ENCODE data around the gene OGDH.
"Not testable (repeated sequence)": the region's sequence is repeated elsewhere in the genome, so short reads cannot be mapped to it uniquely, and the experiment has no call there.

The OGDH gene

GRCh38 chr7:44673771-44674170 lies 67.3 kb downstream of the OGDH start:
- no peak for DNase-seq

DNA sequence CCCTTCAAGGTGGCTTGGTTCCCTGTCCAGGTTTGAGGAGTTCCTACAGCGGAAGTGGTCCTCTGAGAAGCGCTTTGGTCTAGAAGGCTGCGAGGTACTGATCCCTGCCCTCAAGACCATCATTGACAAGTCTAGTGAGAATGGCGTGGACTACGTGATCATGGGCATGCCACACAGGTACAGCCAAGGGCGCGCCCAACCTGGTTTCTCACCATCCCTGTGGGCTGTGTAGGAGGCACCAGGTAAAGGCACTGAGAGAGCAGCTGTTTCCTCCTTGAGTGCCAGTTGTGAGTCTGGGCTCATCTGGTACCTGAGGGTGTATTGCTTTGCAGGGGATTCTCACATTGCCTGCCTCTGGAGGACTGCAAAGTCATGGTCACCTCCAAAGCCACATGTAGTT lies 68.0 kb downstream of the OGDH start:
- DNase-seq: no peak

GRCh38 chr7:44676776-44677175 lies 70.3 kb downstream of the OGDH start:
- no peak for DNase-seq

DNA sequence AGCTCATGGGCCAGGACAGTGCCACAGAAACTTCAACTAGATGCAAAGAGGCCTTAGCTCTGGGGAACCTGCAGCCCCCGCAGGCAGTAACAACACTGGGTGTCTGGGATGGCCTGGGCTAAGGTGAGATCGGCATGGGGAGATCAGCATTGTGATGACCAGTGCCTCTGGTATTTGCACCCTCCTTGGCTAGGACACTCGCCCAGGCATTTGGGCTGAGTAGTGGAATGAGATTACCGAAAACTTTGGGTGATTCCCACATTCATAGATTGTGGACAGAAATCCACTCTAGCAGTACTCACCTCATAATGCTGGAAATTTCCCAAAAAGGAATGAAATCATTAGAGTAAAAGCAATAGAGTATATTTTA lies 71.7 kb downstream of the OGDH start:
- DNase-seq: no peak

DNA sequence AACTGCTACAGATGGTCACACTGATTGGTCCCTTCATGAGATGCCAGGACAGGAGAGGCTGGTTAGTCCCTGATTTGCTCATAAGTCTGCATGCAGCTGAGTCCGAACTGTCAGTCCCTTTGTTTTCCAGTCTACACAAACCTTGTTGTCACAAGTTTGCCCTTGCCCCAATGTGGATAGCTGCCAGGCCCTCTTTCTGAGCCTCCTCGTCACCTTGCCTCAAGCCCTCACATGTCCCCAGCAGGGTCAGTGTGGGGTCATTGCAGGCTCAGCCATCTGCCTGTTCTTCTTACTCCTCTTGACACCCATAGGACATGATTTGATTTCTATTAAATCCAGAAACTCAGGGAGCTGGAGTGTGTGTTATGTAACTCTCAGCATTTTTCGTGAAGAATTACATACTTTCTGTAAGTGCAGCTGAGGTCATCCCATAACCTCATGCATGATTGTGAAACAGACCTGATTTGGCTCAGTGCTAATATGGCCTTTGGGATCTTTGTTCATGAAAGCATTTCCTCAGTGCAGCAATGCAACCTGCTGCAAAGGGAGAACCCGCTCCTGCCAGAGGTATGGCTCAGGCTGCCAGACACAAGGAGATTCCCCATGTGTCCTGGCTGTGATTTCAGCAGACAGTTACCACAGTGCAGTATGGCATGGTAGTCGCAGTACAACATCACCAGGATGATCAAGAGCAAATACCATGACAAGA lies 72.2 kb downstream of the OGDH start:
- DNase-seq: no peak

DNA sequence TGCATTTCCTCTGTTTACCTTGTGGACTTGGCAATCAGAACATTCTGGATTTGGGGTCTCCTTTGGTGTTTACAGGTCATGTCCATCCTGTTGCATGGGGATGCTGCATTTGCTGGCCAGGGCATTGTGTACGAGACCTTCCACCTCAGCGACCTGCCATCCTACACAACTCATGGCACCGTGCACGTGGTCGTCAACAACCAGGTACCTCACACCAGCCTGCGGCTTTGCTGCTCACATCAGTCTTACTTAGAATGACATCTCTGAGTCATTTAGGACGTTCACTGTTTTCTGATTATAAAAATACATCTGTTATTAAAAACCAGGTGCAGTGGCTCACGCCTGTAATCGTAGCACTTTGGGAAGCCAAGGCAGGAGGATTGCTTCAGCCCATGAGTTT lies 75.2 kb downstream of the OGDH start:
- DNase-seq: no peak

DNA sequence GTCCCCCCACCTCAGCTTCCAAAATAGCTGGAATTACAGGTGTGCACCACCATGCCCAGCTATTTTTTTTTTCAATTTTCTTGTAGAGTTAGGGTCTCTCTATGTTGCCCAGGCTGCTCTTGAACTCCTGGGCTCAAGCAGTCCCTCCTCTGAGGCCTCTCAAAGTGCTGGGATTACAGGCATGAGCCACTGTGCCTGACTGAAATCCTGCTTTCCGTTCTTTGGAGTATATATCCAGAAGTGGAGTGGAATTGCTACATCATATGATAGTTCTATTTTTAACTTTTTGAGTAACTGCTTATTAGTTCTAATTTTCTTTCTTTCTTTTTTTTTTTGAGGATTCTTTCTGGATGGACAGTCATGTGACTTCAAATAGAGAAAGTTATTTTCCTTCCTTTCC lies 79.3 kb downstream of the OGDH start:
- DNase-seq: no peak

DNA sequence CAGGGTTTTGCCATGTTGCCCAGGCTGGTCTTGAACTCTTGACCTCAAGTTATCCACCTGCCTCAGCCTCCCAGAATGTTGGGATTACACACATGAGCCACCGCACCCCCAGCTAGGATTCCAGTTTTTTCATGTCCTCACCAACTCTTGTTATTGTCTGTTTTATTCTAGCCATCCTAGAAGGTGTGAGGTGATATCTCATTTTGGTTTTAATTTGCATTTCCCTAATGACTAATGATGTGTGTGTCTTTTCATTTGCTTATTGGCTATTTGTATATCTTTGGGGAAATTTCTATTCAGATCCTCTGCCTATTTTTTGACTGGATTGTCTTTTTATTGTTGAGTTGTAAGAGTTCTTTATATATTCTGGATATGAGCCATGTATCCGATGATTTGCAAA lies 83.0 kb downstream of the OGDH start:
- no peak for DNase-seq

DNA sequence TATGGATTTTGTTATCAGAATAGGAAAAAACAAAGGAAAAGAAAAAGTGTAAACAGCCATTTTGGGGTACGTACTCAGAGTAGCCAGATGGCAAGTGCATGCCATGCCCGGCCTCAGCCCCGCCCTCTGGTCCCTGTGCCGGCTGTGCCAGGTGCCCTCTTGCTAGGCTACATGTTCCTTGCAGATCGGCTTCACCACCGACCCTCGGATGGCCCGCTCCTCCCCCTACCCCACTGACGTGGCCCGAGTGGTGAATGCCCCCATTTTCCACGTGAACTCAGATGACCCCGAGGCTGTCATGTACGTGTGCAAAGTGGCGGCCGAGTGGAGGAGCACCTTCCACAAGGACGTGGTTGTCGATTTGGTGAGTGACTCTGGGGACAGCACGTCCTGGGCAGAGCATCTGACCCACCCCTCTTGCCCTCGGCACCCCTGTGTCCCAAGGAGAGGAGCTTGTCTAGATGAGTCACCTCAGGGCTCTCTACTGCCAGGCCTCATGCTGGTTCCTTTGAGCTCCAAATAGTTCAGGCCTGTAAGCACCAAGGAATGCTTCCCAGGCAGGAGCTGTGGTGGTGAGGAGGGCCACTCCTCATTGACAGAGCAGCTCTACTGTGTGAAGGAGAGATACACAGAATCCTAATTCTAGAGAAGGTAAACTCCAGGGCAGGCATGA lies 87.3 kb downstream of the OGDH start:
- DNase-seq: no peak

- no peak for DNase-seq
These were observed 87.9 kb downstream of the OGDH start for GRCh38 chr7:44694326-44694725.

- DNase-seq: no peak
These were observed 88.3 kb downstream of the OGDH start for GRCh38 chr7:44694766-44695165.

GRCh38 chr7:44695756-44696155 lies 89.3 kb downstream of the OGDH start:
- no peak for DNase-seq

DNA sequence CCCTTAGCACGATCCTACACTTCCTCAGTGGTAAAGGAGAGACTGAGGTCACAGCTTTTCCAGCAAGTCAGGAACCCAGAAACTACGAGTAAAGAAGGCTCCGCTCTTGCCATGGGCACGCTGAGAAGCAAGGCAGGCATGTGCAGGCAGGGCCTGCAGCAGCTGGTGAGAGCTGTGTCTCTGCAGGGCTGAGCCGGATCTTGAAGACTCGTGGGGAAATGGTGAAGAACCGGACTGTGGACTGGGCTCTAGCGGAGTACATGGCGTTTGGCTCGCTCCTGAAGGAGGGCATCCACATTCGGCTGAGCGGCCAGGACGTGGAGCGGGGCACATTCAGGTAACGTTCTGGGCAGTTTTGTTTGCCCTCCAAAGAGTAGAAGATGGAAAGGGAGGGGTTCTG lies 90.3 kb downstream of the OGDH start:
- DNase-seq: no peak

DNA sequence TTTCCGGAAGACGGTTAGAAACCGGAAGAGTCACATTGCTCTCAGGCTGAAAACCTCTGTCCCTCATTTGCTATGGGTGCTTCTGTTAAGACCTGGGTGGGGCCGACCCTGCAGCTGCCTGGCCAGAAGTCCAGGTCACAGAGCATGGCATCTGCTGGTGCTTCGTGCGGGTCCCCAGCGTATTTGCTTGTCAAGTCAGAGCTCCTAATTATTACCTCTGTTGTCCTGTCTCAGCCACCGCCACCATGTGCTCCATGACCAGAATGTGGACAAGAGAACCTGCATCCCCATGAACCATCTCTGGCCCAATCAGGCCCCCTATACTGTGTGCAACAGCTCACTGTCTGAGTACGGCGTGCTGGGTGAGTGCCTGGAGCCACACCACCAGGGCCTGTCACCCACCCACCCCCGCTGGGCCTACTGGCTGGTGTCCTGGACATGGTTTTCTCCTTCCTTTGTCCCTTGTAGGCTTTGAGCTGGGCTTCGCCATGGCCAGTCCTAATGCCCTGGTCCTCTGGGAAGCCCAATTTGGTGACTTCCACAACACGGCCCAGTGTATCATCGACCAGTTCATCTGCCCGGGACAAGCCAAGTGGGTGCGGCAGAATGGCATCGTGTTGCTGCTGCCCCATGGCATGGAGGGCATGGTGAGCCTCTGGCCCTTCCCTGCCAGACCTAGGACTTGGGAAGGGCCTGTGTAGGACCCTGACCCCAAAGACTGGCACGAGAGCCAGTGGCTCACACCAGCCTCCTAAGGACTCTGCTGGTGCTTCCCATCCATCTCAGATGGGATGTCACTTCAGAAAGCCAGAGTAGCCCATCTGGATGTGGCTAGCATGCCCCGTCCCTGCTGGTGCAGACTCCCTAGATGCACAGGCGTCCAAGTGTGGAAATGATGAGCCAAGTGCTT lies 91.0 kb downstream of the OGDH start:
- no peak for DNase-seq

DNA sequence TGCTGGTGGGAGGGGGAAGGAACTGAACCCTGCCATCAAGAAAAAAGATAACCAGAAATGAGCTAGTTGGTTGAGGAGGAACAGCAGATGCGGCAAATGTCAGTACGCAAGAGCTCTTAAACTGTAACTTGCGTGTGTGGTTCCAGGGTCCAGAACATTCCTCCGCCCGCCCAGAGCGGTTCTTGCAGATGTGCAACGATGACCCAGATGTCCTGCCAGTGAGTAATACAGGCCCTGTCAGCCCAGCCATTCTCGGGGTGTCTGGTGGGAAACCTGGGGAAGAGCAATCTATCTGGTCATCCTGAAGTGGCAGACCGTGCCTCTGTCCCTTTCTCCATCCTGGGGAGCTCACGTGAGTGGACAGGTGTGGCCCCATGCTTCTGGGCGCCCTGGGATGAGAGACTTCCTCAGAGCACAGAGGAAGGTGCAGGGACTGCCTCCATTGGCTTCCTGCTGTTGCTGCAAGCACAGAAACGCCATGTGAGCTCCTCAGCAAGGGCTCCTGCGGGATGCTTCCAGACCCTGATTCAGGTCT lies 91.7 kb downstream of the OGDH start:
- DNase-seq: no peak

DNA sequence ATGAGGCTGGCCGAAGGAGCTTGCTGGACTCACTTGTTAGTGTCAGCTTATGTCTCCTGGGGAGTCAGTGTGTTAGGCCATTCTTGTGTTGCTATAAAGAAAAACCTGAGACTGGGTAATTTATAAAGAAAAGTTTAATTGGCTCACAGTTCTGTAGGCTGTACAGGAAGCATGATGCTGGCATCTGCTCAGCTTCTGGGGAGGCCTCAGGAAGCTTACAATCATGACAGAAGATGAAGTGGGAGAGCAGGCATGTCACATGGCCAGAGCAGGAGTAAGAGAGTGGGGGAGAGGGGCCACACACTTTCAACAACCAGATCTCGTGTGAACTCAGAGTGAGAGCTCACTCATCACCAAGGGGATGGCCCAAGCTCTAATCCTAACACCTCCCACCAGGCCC lies 93.2 kb downstream of the OGDH start:
- DNase-seq: not testable (repeated sequence)

GRCh38 chr7:44700322-44700721 lies 93.9 kb downstream of the OGDH start:
- no peak for DNase-seq

DNA sequence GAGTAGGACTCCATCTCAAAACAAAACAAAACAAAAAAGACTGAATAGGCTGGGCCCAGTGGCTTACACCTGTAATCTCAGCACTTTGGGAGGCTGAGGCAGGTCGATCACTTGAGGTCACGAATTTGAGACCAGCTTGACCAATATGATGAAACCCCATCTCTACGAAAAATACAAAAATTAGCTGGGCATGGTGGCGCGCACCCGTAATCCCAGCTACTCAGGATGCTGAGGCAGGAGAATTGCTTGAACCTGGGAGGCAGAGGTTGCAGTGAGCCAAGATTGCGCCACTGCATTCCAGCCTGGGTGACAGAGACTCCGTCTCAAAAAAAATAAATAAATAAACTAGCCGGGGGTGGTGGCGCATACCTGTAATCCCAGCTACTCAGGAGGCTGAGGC lies 97.0 kb downstream of the OGDH start:
- not testable (repeated sequence) for DNase-seq

GRCh38 chr7:44703921-44704320 lies 97.5 kb downstream of the OGDH start:
- no peak for DNase-seq

- DNase-seq: no peak
These were observed 99.0 kb downstream of the OGDH start for GRCh38 chr7:44705434-44705833.

DNA sequence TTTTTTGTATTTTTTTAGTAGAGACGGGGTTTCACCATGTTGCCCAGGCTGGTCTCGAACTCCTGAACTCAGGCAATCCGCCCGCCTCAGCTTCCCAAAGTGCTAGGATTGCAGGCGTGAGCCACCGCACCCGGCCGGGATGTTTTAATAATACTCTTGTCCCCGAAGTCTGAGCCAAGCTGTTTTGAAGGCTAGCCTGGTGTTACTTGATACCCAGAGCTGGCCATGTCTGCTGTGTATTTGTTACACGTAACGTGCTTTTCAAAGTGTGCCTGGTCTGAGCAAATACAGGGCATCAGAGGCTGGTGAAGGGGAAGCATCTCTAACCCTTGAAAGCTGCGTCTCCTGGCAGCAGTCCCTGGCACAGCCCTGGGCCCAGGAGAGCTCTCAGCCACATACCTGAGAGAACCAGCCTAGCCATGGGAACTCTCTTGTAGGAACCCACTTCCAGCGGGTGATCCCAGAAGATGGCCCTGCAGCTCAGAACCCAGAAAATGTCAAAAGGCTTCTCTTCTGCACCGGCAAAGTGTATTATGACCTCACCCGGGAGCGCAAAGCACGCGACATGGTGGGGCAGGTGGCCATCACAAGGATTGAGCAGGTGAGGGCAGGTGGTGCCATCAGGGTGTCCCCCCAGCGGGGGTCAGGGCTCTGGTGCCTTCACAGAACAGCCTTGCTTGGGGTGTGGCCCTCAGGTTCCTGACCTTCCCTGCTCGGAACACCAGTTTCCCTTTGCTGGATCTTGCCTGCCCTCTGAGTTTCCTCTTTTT lies 100.5 kb downstream of the OGDH start:
- no peak for DNase-seq

DNA sequence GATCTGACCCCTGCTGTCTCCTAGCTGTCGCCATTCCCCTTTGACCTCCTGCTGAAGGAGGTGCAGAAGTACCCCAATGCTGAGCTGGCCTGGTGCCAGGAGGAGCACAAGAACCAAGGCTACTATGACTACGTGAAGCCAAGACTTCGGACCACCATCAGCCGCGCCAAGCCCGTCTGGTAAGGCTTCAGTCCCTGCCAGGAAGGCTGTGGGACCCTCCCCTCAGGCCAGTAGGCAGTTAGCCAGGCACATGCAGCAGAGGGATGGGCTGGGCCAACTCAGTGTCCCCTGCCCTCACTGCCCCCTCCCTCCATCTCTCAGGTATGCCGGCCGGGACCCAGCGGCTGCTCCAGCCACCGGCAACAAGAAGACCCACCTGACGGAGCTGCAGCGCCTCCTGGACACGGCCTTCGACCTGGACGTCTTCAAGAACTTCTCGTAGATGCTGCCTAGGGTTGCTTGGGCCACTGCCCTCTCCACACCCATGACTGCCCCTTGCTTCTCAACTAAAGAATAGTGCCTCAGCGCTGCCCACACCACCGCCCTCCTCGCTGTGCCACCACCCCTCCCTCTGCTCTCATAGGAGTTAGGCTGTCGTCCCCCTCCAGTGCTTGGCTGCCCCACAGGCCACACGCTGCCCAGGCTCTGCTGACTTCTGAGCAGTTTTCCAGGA lies 101.3 kb downstream of the OGDH start:
- no peak for DNase-seq
